RWPE1 (cell line): ENCODE measurements around the gene ZFPL1.
A peak's percentile ranks its signal among the peaks of the same experiment; 100 is the strongest.

Source experiments
- CTCF ChIA-PET: fragments of 350-600 bp; sonication (Branson Sonifier 250); formaldehyde crosslinking; extraction: SDS; loops from one replicate; lab custom pipeline; 2021; lab: Yijun Ruan, JAX
- POLR2A ChIA-PET: fragments of 400-600 bp; formaldehyde crosslinking; extraction: SDS; loops from one replicate; lab custom pipeline; 2020; ENCODE audit warnings: antibody characterized with exemption; ENCODE audit not compliant: low non-redundant PET; lab: Yijun Ruan, JAX
- DNase-seq: peaks from one replicate; pipeline ENCODE4 v3.0.0; 2012; ENCODE audit warnings: low spot score
- H3K27ac ChIP-seq: fragments of 450-650 bp; 2 replicates; pipeline ENCODE4 v1.5.1; 2017
- CTCF ChIP-seq: fragments of 450-650 bp; conservative IDR thresholded peaks from 2 replicates; pipeline ENCODE4 v1.5.1; 2017; ENCODE audit warnings: low read depth, mild to moderate bottlenecking

ZFPL1 gene

GRCh38 chr11:65086809-65087208 is 2.8 kb downstream of the ZFPL1 start:
- no peak for TF ChIP-seq CTCF
- POLR2A ChIA-PET: no interaction called here
- CTCF ChIA-PET: interaction anchor here (0.7 to 1.6 kb wide), 3 partner anchors 23 to 230 kb away, joined by 3 to 5 read pairs (median 5); no protein-coding TSS in a partner anchor
- peak overlapping the region; percentile 13; the same call in 1 of the 2 replicates for H3K27ac ChIP-seq
- no peak for DNase-seq

GRCh38 chr11:65087216-65087615 is 3.2 kb downstream of the ZFPL1 start:
- ChIA-PET POLR2A (no interaction called here), CTCF (interaction anchor here (0.7 to 1.0 kb wide), 2 partner anchors 23 to 231 kb away, joined by 3 to 5 read pairs; no protein-coding TSS in a partner anchor)
- no peak for DNase-seq
- H3K27ac ChIP-seq: no peak overlapping the region
- TF ChIP-seq CTCF: no peak

- ChIA-PET CTCF (no interaction called here), POLR2A (no interaction called here)
- no peak for DNase-seq
- no peak overlapping the region for H3K27ac ChIP-seq
- no peak for TF ChIP-seq CTCF
Measured at GRCh38 chr11:65087827-65088226, 3.8 kb downstream of the ZFPL1 start.

GRCh38 chr11:65089621-65090020 is 5.6 kb downstream of the ZFPL1 start:
- DNase-seq: no peak
- no peak for TF ChIP-seq CTCF
- CTCF ChIA-PET: interaction anchor here (0.6 kb wide), 1 partner anchor 15 kb away, joined by 3 read pairs; no protein-coding TSS in a partner anchor
- POLR2A ChIA-PET: interaction anchor here (0.5 kb wide), 1 partner anchor 723 kb away, joined by 3 read pairs; no protein-coding TSS in a partner anchor
- peak overlapping the region; percentile 42; the same call in 1 of the 2 replicates for H3K27ac ChIP-seq

- CTCF ChIA-PET: interaction anchor here (0.6 kb wide), 4 partner anchors 14 to 306 kb away, joined by 3 to 4 read pairs (median 4); partner anchors contain the start of gene TM7SF2
Measured at GRCh38 chr11:65090628-65091027, 6.6 kb downstream of the ZFPL1 start.

GRCh38 chr11:65095427-65095826 is 11.4 kb downstream of the ZFPL1 start:
- POLR2A ChIA-PET: no interaction called here

More at GRCh38 chr11:65090628-65091027, 6.6 kb downstream of the ZFPL1 start:
- POLR2A ChIA-PET: no interaction called here
- H3K27ac ChIP-seq: peak overlapping the region; percentile 42
- no peak for DNase-seq
- no peak for TF ChIP-seq CTCF

More at GRCh38 chr11:65095427-65095826, 11.4 kb downstream of the ZFPL1 start:
- H3K27ac ChIP-seq: peak overlapping the region; percentile 85
- TF ChIP-seq CTCF: no peak
- CTCF ChIA-PET: interaction anchor here (1.4 kb wide), 1 partner anchor 15 kb away, joined by 4 read pairs; no protein-coding TSS in a partner anchor
- DNase-seq: no peak
